LHCN-M2 (cell line): ENCODE results near the gene MAP4K2. TPM values are rescaled to one million over a fixed set of nuclear protein-coding genes. Genes with fewer than 3 reads are reported as not detected.

Experiments used
- DNase-seq: peaks from one replicate; pipeline ENCODE4 v3.0.0-alpha.2; 2012; ENCODE audit warnings: low read depth
- total RNA-seq: library from RNA; depleted of rRNA; stranded (reverse); fragments of >200 nt; gene quantifications from 2 replicates; pipeline ENCODE4 v1.2.3, GENCODE V29; 2014; rRNA removed

Gene MAP4K2
- total RNA-seq, 1 experiment from 2014 or later = 10.8 TPM

GRCh38 chr11:64742087-64742888 is 60.7 kb downstream of the MAP4K2 start:
- no peak for DNase-seq

- DNase-seq = no peak
These were observed 61.5 kb downstream of the MAP4K2 start for GRCh38 chr11:64741375-64742086.

GRCh38 chr11:64739871-64740270 is 63.1 kb downstream of the MAP4K2 start:
- no peak for DNase-seq

GRCh38 chr11:64736654-64737053 is 66.4 kb downstream of the MAP4K2 start:
- no peak for DNase-seq

GRCh38 chr11:64735725-64736259 is 67.2 kb downstream of the MAP4K2 start:
- no peak for DNase-seq

Other genes with a start within 250 kb of the MAP4K2 start
- not detected in 2 replicates for gene SLC22A11, start 247.3 kb downstream of the MAP4K2 start, total RNA-seq
- gene SLC22A12, start 212.0 kb downstream of the MAP4K2 start, total RNA-seq = not detected in 2 replicates
- gene NRXN2, start 80.0 kb downstream of the MAP4K2 start, total RNA-seq = 34.0 and 50.4 TPM in 2 replicates
- 0.23 TPM in 1 of 2 replicates, not detected in the other for gene RASGRP2, start 59.1 kb downstream of the MAP4K2 start, total RNA-seq
- not detected in 2 replicates for gene PYGM, start 43.2 kb downstream of the MAP4K2 start, total RNA-seq
- gene SF1, start 24.7 kb downstream of the MAP4K2 start, total RNA-seq = 124 and 158 TPM in 2 replicates
- gene MEN1, start 7.3 kb upstream of the MAP4K2 start, total RNA-seq = 19.8 and 25.3 TPM in 2 replicates
- gene CDC42BPG, start 41.4 kb upstream of the MAP4K2 start, total RNA-seq = 0.11 TPM in 1 of 2 replicates, not detected in the other
- 73.5 and 84.6 TPM in 2 replicates for gene EHD1, start 75.4 kb upstream of the MAP4K2 start, total RNA-seq
- 17.7 and 22.9 TPM in 2 replicates for gene ATG2A, start 114.0 kb upstream of the MAP4K2 start, total RNA-seq
- 19.2 and 27.3 TPM in 2 replicates for gene PPP2R5B, start 121.5 kb upstream of the MAP4K2 start, total RNA-seq
- not detected in 2 replicates for gene GPHA2, start 132.7 kb upstream of the MAP4K2 start, total RNA-seq
- not detected in 2 replicates for gene MAJIN, start 168.9 kb upstream of the MAP4K2 start, total RNA-seq
- gene BATF2, start 193.8 kb upstream of the MAP4K2 start, total RNA-seq = 0.19 and 0.40 TPM in 2 replicates
- gene ARL2, start 210.9 kb upstream of the MAP4K2 start, total RNA-seq = 102 and 115 TPM in 2 replicates
- gene SNX15, start 224.2 kb upstream of the MAP4K2 start, total RNA-seq = 15.2 and 16.0 TPM in 2 replicates
- 21.7 and 23.5 TPM in 2 replicates for gene SAC3D1, start 238.0 kb upstream of the MAP4K2 start, total RNA-seq